HG02970 (cell line): ENCODE data around the gene PRKN.

Experiments used
- ATAC-seq: cut with Tn5 transposase; IDR thresholded peaks from one replicate; pipeline ENCODE4 v1.9.1; 2021; ENCODE audit warnings: mild to moderate bottlenecking, moderate library complexity, moderate number of reproducible peaks; ENCODE audit not compliant: unreplicated experiment, low FRiP score

Gene PRKN

GRCh38 chr6:162481320-162481719 is 246.2 kb downstream of the PRKN start:
- ATAC-seq = no peak

- no peak for ATAC-seq
Observed at GRCh38 chr6:162478192-162478671, 249.3 kb downstream of the PRKN start.

GRCh38 chr6:162474722-162475121 is 252.8 kb downstream of the PRKN start:
- no peak for ATAC-seq

- ATAC-seq = no peak
Observed at GRCh38 chr6:162471842-162472241, 255.7 kb downstream of the PRKN start.

- no peak for ATAC-seq
Observed at GRCh38 chr6:162468326-162468725, 259.2 kb downstream of the PRKN start.

- no peak for ATAC-seq
Observed at GRCh38 chr6:162467679-162468078, 259.9 kb downstream of the PRKN start.

GRCh38 chr6:162463576-162463975 is 264.0 kb downstream of the PRKN start:
- ATAC-seq = no peak

GRCh38 chr6:162459985-162460384 is 267.6 kb downstream of the PRKN start:
- no peak for ATAC-seq

GRCh38 chr6:162450358-162450757 is 277.2 kb downstream of the PRKN start:
- no peak for ATAC-seq

GRCh38 chr6:162448294-162448693 is 279.3 kb downstream of the PRKN start:
- no peak for ATAC-seq

GRCh38 chr6:162443101-162443500 is 284.5 kb downstream of the PRKN start:
- no peak for ATAC-seq

- no peak for ATAC-seq
Observed at GRCh38 chr6:162442687-162443086, 284.9 kb downstream of the PRKN start.

- ATAC-seq = no peak
Observed at GRCh38 chr6:162441991-162442390, 285.6 kb downstream of the PRKN start.

- no peak for ATAC-seq
Observed at GRCh38 chr6:162438980-162439379, 288.6 kb downstream of the PRKN start.

GRCh38 chr6:162435071-162435470 is 292.5 kb downstream of the PRKN start:
- no peak for ATAC-seq

- ATAC-seq = no peak
Observed at GRCh38 chr6:162421004-162421403, 306.6 kb downstream of the PRKN start.

- ATAC-seq = no peak
Observed at GRCh38 chr6:162416831-162417537, 310.6 kb downstream of the PRKN start.

GRCh38 chr6:162416307-162416706 is 311.3 kb downstream of the PRKN start:
- ATAC-seq = no peak

- ATAC-seq = no peak
Observed at GRCh38 chr6:162409741-162410691, 317.6 kb downstream of the PRKN start.

- ATAC-seq = no peak
Observed at GRCh38 chr6:162408826-162409535, 318.6 kb downstream of the PRKN start.

- no peak for ATAC-seq
Observed at GRCh38 chr6:162404951-162405350, 322.6 kb downstream of the PRKN start.
